ENCODE data around the gene ZDHHC14. TPM values are rescaled to one million over a fixed set of nuclear protein-coding genes. Genes with fewer than 3 reads are reported as not detected.

Gene ZDHHC14
- total RNA-seq, 1 experiment from 2014 or later, result 1.7 TPM

- H3K23ac ChIP-seq (ENCODE audit: insufficient read length, low read depth, low read length), result no peak overlapping the region
- no peak overlapping the region for H3T11ph ChIP-seq (ENCODE audit: low read length)
- no peak overlapping the region for H4K8ac ChIP-seq (replicated peaks; ENCODE audit: insufficient read length, low read depth, low read length)
- H3K4ac ChIP-seq (ENCODE audit: low read depth, low read length), result no peak overlapping the region
- no peak for DNase-seq
- H3K4me1 ChIP-seq (ENCODE audit: insufficient read depth, low read length), result no peaks in the 10 kb centered on the region
- H2BK5ac ChIP-seq (ENCODE audit: insufficient read length, low read length), result no peak overlapping the region
- Mint-ChIP-seq H3K27ac (no peak overlapping the region), H3K4me3 (no peak overlapping the region), H3K4me1 (no peaks in the 10 kb centered on the region), H3K9me3 (peaks cover 2 to 3% of the 10 kb centered on the region in 2 experiments; a peak in 3 of 5 replicates), H3K36me3 (ENCODE audit: insufficient read depth in 1 of 3, low read depth in 3 of 3) (no peaks in the 10 kb centered on the region), H3K27me3 (ENCODE audit: low read depth) (no peaks in the 10 kb centered on the region)
- H4K20me1 ChIP-seq (ENCODE audit: control insufficient read depth, insufficient read depth, insufficient read length), result no peaks in the 10 kb centered on the region
- H3K14ac ChIP-seq (ENCODE audit: insufficient read depth, low read length), result no peak overlapping the region
- no peak overlapping the region for H4K5ac ChIP-seq (ENCODE audit: insufficient read length, low read depth, low read length)
- no peak overlapping the region for H2BK12ac ChIP-seq (ENCODE audit: insufficient read length, low read depth, low read length)
- no peak overlapping the region for H2AFZ ChIP-seq (ENCODE audit: low read length)
- TF ChIP-seq CTCF (conservative IDR thresholded peaks at IDR 0.05), result no peak
- no peak overlapping the region for H3K9ac ChIP-seq (ENCODE audit: extremely low read depth, insufficient read length, low read length)
- no peak overlapping the region for H3K4me2 ChIP-seq (ENCODE audit: insufficient read depth, insufficient read length, low read length)
- H3K79me2 ChIP-seq (ENCODE audit: insufficient read depth, low read length), result no peaks in the 10 kb centered on the region
- no peaks in the 10 kb centered on the region for H3K27me3 ChIP-seq (ENCODE audit: insufficient read depth, low read length)
- no CpG with 5 or more reads among the region's 2 CpGs for WGBS (ENCODE audit: extremely low coverage, insufficient read length, low lambda C conversion rate)
- no peak overlapping the region for H2AK5ac ChIP-seq (ENCODE audit: insufficient read length, low read length)
- no peak overlapping the region for H2BK15ac ChIP-seq (ENCODE audit: low read depth, low read length)
- no peak overlapping the region for H4K91ac ChIP-seq (ENCODE audit: insufficient read length, low read depth, low read length)
- no peak overlapping the region for H2BK120ac ChIP-seq (ENCODE audit: low read depth, low read length, poor library complexity, severe bottlenecking)
- H3K18ac ChIP-seq (ENCODE audit: insufficient read length, low read depth, low read length), result no peak overlapping the region
- H3K23me2 ChIP-seq (ENCODE audit: insufficient read length, low read depth, low read length, poor library complexity, severe bottlenecking), result no peaks in the 10 kb centered on the region
- H3K9me3 ChIP-seq (ENCODE audit: control insufficient read depth, low read depth, low read length), result no peaks in the 10 kb centered on the region
- H2BK20ac ChIP-seq (ENCODE audit: low read depth, low read length, poor library complexity, severe bottlenecking), result no peak overlapping the region
- no peak overlapping the region for H3K56ac ChIP-seq (ENCODE audit: insufficient read length, low read depth, low read length)
- no peaks in the 10 kb centered on the region for H3K79me1 ChIP-seq (ENCODE audit: insufficient read depth, low read depth, low read length, poor library complexity, severe bottlenecking)
- no peak overlapping the region for H3K27ac ChIP-seq (ENCODE audit: insufficient read length, low read depth, low read length)
Observed at GRCh38 chr6:157478926-157479325, 97.9 kb downstream of the ZDHHC14 start.

All from H9 (cell line).